ENCODE results near the gene EPX.

The EPX gene

DNA sequence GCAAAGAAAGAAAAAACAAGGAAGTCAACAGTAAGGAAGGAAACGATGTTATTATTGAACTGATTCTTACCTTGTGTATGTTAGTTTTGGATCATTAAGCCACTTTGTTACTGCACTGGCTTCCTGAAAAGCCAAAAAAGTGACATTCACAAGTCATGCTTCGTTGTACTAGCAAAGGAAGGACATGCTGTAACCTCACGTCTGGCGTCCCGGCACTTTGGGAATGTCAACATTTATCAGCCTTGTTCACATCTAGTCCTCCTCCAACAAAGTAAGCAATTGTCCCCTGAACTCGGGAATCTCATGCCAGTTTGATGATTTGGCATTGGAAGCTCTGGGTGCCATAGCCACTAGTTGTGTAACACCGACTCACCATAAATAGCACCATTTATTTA lies 27.3 kb downstream of the EPX start:
- no peak for DNase-seq (ENCODE audit: low read depth)

DNA sequence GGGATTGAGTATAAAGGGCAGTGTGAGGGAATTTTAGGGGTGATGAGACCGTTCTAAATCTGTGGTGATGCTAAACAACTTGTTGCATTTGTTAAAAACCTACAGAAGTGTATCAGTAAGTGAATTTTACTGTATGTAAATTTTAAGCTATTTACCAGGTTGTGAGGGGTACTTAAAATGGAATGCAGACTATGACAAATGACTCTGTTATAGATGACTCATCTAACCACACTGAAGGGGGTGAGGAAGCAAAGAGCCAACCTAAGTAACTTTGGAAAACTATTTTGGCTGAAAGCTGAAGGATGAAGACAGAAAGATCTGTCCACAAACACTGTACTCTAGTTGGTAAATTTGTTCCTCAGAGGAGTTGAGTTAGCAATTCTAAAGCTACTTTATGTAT lies 31.8 kb downstream of the EPX start:
- TF ChIP-seq, protein P1, sequence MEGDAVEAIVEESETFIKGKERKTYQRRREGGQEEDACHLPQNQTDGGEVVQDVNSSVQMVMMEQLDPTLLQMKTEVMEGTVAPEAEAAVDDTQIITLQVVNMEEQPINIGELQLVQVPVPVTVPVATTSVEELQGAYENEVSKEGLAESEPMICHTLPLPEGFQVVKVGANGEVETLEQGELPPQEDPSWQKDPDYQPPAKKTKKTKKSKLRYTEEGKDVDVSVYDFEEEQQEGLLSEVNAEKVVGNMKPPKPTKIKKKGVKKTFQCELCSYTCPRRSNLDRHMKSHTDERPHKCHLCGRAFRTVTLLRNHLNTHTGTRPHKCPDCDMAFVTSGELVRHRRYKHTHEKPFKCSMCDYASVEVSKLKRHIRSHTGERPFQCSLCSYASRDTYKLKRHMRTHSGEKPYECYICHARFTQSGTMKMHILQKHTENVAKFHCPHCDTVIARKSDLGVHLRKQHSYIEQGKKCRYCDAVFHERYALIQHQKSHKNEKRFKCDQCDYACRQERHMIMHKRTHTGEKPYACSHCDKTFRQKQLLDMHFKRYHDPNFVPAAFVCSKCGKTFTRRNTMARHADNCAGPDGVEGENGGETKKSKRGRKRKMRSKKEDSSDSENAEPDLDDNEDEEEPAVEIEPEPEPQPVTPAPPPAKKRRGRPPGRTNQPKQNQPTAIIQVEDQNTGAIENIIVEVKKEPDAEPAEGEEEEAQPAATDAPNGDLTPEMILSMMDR (IDR thresholded peaks at IDR 0.05; ENCODE audit: low read depth, low read length, missing control alignments): no peak
- H3K4me3 ChIP-seq (ENCODE audit: low read depth, low read length): no peak overlapping the region
- no peak for DNase-seq (ENCODE audit: low read depth)

More for the DNA sequence above, 27.3 kb downstream of the EPX start:
- H3K4me3 ChIP-seq (ENCODE audit: low read depth, low read length): peak overlapping the region; percentile 63; the same call in 1 of the 2 replicates
- TF ChIP-seq, protein P1 (IDR thresholded peaks at IDR 0.05; ENCODE audit: low read depth, low read length, missing control alignments): no peak

DNA sequence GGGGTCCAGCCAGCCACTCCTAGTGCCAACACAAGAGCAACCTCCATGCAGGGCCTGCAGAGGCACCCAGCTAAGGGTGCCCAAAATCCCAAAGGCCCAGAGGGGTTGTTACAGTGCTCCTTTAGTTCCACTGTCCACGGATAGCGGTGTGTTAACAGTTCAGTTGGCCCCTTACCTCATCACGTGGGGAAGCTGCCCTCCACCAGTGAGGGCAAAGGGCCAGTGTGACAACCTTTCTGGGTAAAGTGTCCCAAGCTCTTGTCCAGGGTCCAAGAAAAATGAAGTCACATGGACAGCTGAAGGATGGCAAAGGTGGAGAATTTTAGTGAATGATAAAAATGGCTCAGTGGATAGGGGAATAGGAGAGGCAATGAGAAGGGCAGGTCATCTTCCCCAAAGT lies 35.2 kb downstream of the EPX start:
- no peak overlapping the region for H3K4me3 ChIP-seq (ENCODE audit: low read depth, low read length)
- no peak for DNase-seq (ENCODE audit: low read depth)
- TF ChIP-seq, protein P1 (IDR thresholded peaks at IDR 0.05; ENCODE audit: low read depth, low read length, missing control alignments): no peak

DNA sequence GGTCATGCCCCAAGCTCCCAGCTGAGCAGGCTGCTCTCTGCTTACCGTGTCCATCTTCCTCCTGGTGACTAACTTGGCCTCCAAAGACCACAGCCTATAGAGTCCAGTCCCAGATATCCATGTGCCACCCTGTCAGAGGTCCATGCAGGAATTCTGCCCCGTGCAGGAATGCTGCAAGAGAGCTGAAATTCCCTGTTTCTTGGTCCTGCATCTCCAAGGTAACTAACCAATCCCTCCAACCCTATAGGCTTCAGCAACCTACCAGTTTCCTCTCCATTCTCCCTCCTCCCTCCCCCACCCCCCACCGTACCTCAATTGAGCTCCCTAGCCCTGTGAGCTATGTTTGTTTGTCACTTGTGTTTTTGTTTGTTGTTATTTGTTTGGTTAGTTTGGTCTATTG lies 36.2 kb downstream of the EPX start:
- TF ChIP-seq, protein P1 (IDR thresholded peaks at IDR 0.05; ENCODE audit: low read depth, low read length, missing control alignments): no peak
- no peak overlapping the region for H3K4me3 ChIP-seq (ENCODE audit: low read depth, low read length)
- DNase-seq (ENCODE audit: low read depth): no peak

DNA sequence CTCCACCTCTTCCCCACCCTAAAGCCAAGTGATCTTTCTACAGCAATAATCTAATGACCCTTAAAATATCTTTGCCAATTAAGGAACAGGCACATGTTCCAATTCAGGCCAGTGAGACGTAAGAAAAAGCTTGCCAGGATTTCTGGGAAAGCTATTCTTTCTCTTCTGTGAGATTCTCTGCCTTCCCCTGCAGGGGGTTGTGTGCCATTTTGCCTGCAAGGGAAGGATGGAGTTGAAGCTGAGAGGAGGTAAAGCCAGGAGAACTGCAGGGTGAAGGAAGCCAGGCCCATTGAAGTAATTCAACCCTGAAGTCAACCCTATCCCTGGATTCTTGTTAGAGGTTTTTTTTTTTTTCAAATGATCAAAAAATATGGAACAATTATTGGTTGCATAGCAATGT lies 36.9 kb downstream of the EPX start:
- H3K4me3 ChIP-seq (ENCODE audit: low read depth, low read length): no peak overlapping the region
- DNase-seq (ENCODE audit: low read depth): no peak
- TF ChIP-seq, protein P1 (IDR thresholded peaks at IDR 0.05; ENCODE audit: low read depth, low read length, missing control alignments): no peak

DNA sequence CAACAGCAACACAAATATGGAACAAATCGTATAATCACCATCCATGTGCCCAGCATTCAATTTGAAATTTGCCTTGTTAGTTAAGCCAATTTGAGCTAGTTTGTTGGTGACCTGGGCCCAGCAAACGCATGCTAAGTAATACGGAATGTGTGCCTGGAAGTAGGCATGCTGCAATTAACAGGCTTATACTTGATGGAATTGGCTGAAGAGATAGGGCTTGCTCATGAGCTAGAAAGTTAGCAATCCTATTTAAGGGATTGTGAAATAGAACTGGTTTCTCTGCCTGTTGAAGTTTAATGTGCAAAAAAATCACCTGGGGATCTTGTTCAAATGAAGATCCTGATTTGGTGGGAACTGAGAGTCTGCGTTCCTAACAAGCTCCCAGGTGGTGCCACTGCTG lies 37.4 kb downstream of the EPX start:
- no peak overlapping the region for H3K4me3 ChIP-seq (ENCODE audit: low read depth, low read length)
- no peak for DNase-seq (ENCODE audit: low read depth)
- TF ChIP-seq, protein P1 (IDR thresholded peaks at IDR 0.05; ENCODE audit: low read depth, low read length, missing control alignments): no peak

DNA sequence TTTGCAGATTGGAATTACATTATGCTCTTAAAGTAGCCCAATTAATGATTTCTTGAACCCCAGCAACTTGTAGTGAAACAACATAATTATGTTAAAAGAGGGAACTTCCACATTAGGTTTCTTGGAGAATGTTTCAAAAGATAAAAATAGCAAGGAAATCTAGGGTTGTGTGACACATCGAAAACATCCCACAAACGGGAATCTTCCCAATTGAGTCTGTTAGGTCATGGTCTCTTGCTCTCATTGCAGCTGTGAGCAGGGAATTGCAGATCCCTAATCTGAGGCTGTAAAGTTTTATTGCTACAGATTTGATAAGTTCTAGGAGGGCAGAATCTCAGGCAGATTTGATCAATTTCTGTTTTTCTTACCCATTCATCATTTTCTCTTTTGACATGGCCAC lies 39.1 kb downstream of the EPX start:
- no peak overlapping the region for H3K4me3 ChIP-seq (ENCODE audit: low read depth, low read length)
- TF ChIP-seq, protein P1 (IDR thresholded peaks at IDR 0.05; ENCODE audit: low read depth, low read length, missing control alignments): no peak
- no peak for DNase-seq (ENCODE audit: low read depth)

Measured in GM12864 (cell line).